HG03066 (cell line): ENCODE measurements around the gene PLEKHG3.
"Not testable (repeated sequence)": the region's sequence is repeated elsewhere in the genome, so short reads cannot be mapped to it uniquely, and the experiment has no call there.

Experiments used
- ATAC-seq: cut with Tn5 transposase; IDR thresholded peaks from one replicate; pipeline ENCODE4 v1.9.1; 2021; ENCODE audit warnings: low read depth; ENCODE audit not compliant: unreplicated experiment

Gene PLEKHG3

GRCh38 chr14:64704143-64704742 is at the start of gene PLEKHG3:
PLEKHG3 (plus strand) TSS chr14:64704424; CDS start chr14:64727632, 23,208 bp downstream.
- ATAC-seq = no peak

- no peak for ATAC-seq
These were observed 49.3 kb upstream of the PLEKHG3 start for GRCh38 chr14:64654901-64655300.

GRCh38 chr14:64656986-64657385 is 47.2 kb upstream of the PLEKHG3 start:
- no peak for ATAC-seq

- no peak for ATAC-seq
These were observed 46.0 kb upstream of the PLEKHG3 start for GRCh38 chr14:64658201-64658600.

GRCh38 chr14:64658700-64659264 is 45.4 kb upstream of the PLEKHG3 start:
- not testable (repeated sequence) for ATAC-seq

GRCh38 chr14:64659366-64659765 is 44.9 kb upstream of the PLEKHG3 start:
- no peak for ATAC-seq

GRCh38 chr14:64663174-64663573 is 41.0 kb upstream of the PLEKHG3 start:
- no peak for ATAC-seq

GRCh38 chr14:64671591-64671990 is 32.6 kb upstream of the PLEKHG3 start:
- no peak for ATAC-seq

- ATAC-seq = no peak
These were observed 30.9 kb upstream of the PLEKHG3 start for GRCh38 chr14:64673316-64673715.

GRCh38 chr14:64673748-64674147 is 30.5 kb upstream of the PLEKHG3 start:
- ATAC-seq = no peak

- no peak for ATAC-seq
These were observed 29.4 kb upstream of the PLEKHG3 start for GRCh38 chr14:64674829-64675228.

GRCh38 chr14:64675312-64675711 is 28.9 kb upstream of the PLEKHG3 start:
- ATAC-seq = no peak

GRCh38 chr14:64676410-64677008 is 27.7 kb upstream of the PLEKHG3 start:
- no peak for ATAC-seq

GRCh38 chr14:64680013-64680713 is 24.1 kb upstream of the PLEKHG3 start:
- no peak for ATAC-seq

GRCh38 chr14:64680714-64681065 is 23.5 kb upstream of the PLEKHG3 start:
- no peak for ATAC-seq

- no peak for ATAC-seq
These were observed 22.2 kb upstream of the PLEKHG3 start for GRCh38 chr14:64681796-64682710.

GRCh38 chr14:64682843-64683242 is 21.4 kb upstream of the PLEKHG3 start:
- ATAC-seq = no peak

GRCh38 chr14:64683264-64683663 is 21.0 kb upstream of the PLEKHG3 start:
- ATAC-seq = no peak

- ATAC-seq = no peak
These were observed 20.1 kb upstream of the PLEKHG3 start for GRCh38 chr14:64684091-64684490.

- ATAC-seq = no peak
These were observed 18.6 kb upstream of the PLEKHG3 start for GRCh38 chr14:64685371-64686281.
